Activated T-cell treated with anti-CD3 and anti-CD28 coated beads, Interleukin-2, amount 50 U/mL, for 24 hours (primary cell): Measurements from ENCODE around the gene CFAP410.
A peak's percentile ranks its signal among the peaks of the same experiment; 100 is the strongest.
"Not testable (repeated sequence)": the region's sequence is repeated elsewhere in the genome, so short reads cannot be mapped to it uniquely, and the experiment has no call there.

Experiments
- DNase-seq: peaks from one replicate; pipeline ENCODE4 v3.0.0-alpha.2; 2020
- H3K27ac Mint-ChIP-seq: 2 replicates; pipeline ENCODE4 v1.8.0; 2020; ENCODE audit warnings: mild to moderate bottlenecking, mixed read lengths
- H3K27me3 Mint-ChIP-seq: 2 replicates; pipeline ENCODE4 v1.8.0; 2020; ENCODE audit warnings: mixed read lengths
- H3K36me3 Mint-ChIP-seq: 2 replicates; pipeline ENCODE4 v1.8.0; 2020; ENCODE audit warnings: low read depth, mixed read lengths
- H3K4me1 Mint-ChIP-seq: 2 replicates; pipeline ENCODE4 v1.8.0; 2020; ENCODE audit warnings: low read depth, mixed read lengths
- H3K4me3 Mint-ChIP-seq: 2 replicates; pipeline ENCODE4 v1.8.0; 2020; ENCODE audit warnings: mild to moderate bottlenecking, moderate library complexity, mixed read lengths
- H3K9me3 Mint-ChIP-seq: 2 replicates; pipeline ENCODE4 v1.8.0; 2020; ENCODE audit warnings: mixed read lengths

CFAP410 gene

GRCh38 chr21:44349416-44349846 is 10.2 kb upstream of the CFAP410 start:
- H3K4me3 Mint-ChIP-seq = no peak overlapping the region
- H3K27ac Mint-ChIP-seq = no peak overlapping the region
- no peak for DNase-seq
- no peaks in the 10 kb centered on the region for H3K9me3 Mint-ChIP-seq
- H3K4me1 Mint-ChIP-seq = peaks cover 31% of the 10 kb centered on the region
- peaks cover 15% of the 10 kb centered on the region for H3K27me3 Mint-ChIP-seq
- H3K36me3 Mint-ChIP-seq = peaks cover 11% of the 10 kb centered on the region

DNA sequence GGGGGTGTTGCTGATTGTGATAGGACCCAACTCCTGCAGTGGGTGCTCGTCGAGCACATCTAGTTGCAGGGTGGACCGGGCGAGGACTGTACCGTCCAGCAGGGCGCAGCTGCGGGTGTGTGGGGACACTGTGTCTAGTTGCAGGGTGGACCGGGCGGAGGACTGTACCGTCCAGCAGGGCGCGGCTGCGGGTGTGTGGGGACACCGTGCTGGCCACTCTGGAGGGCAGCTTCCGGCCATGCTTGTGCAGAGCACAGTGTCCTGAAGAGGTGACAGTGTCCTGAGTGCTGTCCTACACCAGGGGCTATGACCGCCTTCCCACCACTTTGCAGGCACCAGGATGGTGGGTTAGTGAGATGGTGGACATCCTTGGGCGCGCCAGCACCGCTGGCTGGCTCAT is 9.7 kb upstream of the CFAP410 start:
- DNase-seq = no peak
- Mint-ChIP-seq H3K27ac (no peak overlapping the region), H3K36me3 (peaks cover 6% of the 10 kb centered on the region), H3K9me3 (no peaks in the 10 kb centered on the region), H3K4me3 (no peak overlapping the region), H3K27me3 (peaks cover 15% of the 10 kb centered on the region), H3K4me1 (peaks cover 25% of the 10 kb centered on the region)

DNA sequence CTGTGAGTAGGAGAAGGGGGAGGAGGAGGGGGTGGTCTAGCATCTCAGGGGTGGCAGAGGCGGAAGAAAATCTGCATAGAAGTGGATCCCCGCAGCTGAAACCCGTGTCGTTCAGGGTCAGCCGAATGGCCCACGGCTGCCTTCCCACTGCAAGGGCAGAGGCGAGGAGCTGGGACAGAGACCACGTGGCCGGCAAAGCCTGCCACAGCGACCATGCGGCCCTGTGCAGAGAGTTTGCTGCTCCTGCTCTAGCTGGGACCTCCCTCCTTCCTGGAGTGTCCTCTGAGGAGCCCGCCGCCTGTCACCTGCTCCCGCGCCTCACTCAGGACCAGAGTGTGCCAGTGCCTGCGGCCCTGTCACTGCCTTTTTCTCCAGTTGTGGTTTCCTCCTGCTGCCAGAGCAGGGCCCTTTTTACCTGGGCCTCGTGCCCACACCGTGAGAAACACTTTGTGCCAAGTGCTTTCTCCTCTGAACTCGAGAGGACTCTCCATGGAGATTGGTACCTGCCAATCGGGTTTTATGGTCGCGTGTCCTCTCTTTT is 8.8 kb upstream of the CFAP410 start:
- H3K36me3 Mint-ChIP-seq = no peaks in the 10 kb centered on the region
- H3K9me3 Mint-ChIP-seq = no peaks in the 10 kb centered on the region
- no peak for DNase-seq
- peaks cover 15% of the 10 kb centered on the region for H3K27me3 Mint-ChIP-seq
- H3K4me1 Mint-ChIP-seq = peaks cover 17% of the 10 kb centered on the region
- no peak overlapping the region for H3K27ac Mint-ChIP-seq
- H3K4me3 Mint-ChIP-seq = no peak overlapping the region

- H3K27me3 Mint-ChIP-seq = peaks cover 7% of the 10 kb centered on the region
- H3K9me3 Mint-ChIP-seq = no peaks in the 10 kb centered on the region
- no peak for DNase-seq
- no peak overlapping the region for H3K27ac Mint-ChIP-seq
- peaks cover 6% of the 10 kb centered on the region for H3K4me1 Mint-ChIP-seq
- H3K4me3 Mint-ChIP-seq = no peak overlapping the region
- H3K36me3 Mint-ChIP-seq = no peaks in the 10 kb centered on the region
These were observed 6.3 kb upstream of the CFAP410 start for GRCh38 chr21:44345495-44345894.

DNA sequence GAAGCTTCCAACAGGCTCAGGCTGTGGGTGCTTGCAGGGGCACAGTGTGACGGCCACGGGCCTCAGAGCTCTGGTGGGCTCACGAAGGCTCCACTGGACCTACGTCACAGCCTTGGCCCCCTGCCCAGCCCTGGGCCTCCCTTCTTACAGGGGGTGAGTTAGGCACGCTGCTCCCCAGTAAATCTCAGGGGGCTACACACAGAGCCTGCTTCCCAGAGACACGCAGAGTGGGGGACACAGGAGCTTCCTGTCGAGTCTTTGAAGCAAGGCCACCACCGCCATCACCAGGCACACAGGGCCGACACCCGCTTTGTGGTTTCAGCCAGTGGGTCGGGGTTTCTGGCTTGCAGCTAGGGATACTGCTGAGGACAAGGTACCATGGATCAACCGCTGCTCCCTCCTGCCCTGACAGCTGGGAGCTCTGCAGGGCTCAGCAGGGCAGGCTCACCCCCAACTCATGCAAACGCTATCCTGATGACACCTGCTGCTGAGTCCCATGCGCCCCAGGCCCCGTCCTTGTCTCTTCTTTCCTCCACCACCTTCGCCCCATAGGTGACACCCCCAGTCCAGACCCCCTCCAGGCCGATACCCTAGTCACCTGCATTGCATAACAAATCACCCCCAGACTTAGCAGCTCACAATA is 5.5 kb upstream of the CFAP410 start:
- Mint-ChIP-seq H3K27ac (no peak overlapping the region), H3K27me3 (peaks cover 7% of the 10 kb centered on the region), H3K4me3 (no peak overlapping the region), H3K4me1 (peaks cover 14% of the 10 kb centered on the region), H3K36me3 (peaks cover 1% of the 10 kb centered on the region), H3K9me3 (no peaks in the 10 kb centered on the region)
- no peak for DNase-seq

GRCh38 chr21:44342981-44343380 is 3.8 kb upstream of the CFAP410 start:
- H3K27me3 Mint-ChIP-seq, H3K36me3 Mint-ChIP-seq, DNase-seq, H3K27ac Mint-ChIP-seq, H3K9me3 Mint-ChIP-seq, H3K4me3 Mint-ChIP-seq: not testable (repeated sequence)
- H3K4me1 Mint-ChIP-seq = peaks cover 20% of the 10 kb centered on the region

DNA sequence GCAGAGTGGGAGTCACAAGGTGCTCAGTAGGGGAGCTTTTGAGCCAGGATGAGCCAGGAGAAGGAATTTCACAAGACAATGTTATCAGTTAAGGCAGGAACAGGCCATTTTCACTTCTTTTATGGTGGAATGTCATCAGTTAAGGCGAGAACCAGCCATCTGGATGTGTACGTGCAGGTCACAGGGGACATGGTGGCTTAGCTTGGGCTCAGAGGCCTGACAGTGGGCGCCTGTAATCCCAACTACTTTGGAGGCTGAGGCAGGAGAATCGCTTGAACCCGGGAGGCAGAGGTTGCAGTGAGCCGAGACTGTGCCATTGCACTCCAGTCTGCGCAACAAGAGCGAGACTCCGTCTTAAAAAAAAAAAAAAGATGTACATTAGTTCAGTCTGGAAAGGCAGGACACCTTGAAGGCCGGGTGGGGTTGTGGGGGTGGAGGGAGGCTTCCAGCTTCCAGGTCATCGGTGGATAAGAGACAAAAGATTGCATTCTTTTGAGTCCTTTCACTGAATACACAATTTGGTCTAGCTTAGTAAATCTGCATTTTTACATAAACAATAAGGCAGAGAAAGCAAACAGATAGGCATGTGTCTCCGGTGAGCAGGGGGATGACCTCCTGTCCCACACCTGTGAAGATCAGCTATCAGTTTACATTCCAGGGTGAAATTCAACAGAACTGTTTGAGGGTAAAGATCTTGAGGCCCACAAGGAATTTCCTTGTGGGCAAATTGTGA is 2.7 kb upstream of the CFAP410 start:
- peaks cover 26% of the 10 kb centered on the region for H3K4me1 Mint-ChIP-seq
- H3K4me3 Mint-ChIP-seq, H3K27me3 Mint-ChIP-seq, H3K27ac Mint-ChIP-seq, DNase-seq, H3K9me3 Mint-ChIP-seq: not testable (repeated sequence)
- H3K36me3 Mint-ChIP-seq = peaks cover 12% of the 10 kb centered on the region

GRCh38 chr21:44337941-44338895 is 972 bp downstream of the CFAP410 start:
- no peaks in the 10 kb centered on the region for H3K27me3 Mint-ChIP-seq
- H3K27ac Mint-ChIP-seq = peak overlapping the region; percentile 79
- peaks cover 27% of the 10 kb centered on the region for H3K36me3 Mint-ChIP-seq

DNA sequence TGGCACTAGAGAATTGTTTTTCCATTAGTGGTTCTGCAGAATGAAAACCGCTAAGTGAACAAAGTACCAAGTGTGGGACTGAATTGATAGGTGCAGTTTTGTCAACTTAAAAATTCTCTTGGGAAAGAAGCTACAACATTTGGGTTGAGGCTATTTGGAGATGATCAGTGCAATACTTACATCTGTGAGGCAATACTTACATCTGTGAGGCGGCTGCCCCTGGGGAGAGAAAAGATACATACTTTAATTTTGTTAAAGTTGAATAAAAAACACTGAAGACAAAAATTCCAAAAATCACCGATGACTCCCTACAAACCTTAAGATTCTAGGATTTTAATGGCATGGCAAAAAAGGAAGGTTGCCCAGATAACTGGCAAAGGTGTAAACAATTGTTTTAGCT is 1.7 kb downstream of the CFAP410 start:
- Mint-ChIP-seq H3K27ac (peak overlapping the region; percentile 79), H3K9me3 (no peaks in the 10 kb centered on the region), H3K4me3 (no peak overlapping the region), H3K4me1 (peaks cover 26% of the 10 kb centered on the region), H3K27me3 (no peaks in the 10 kb centered on the region), H3K36me3 (peaks cover 30% of the 10 kb centered on the region)
- no peak for DNase-seq

More at GRCh38 chr21:44337941-44338895, 972 bp downstream of the CFAP410 start:
- Mint-ChIP-seq H3K4me1 (peaks cover 26% of the 10 kb centered on the region), H3K9me3 (no peaks in the 10 kb centered on the region), H3K4me3 (peak overlapping the region; percentile 58)
- DNase-seq = peak; percentile 67

- H3K4me1 Mint-ChIP-seq = peaks cover 20% of the 10 kb centered on the region
- peaks cover 39% of the 10 kb centered on the region for H3K36me3 Mint-ChIP-seq
- no peaks in the 10 kb centered on the region for H3K27me3 Mint-ChIP-seq
These were observed 3.7 kb downstream of the CFAP410 start for GRCh38 chr21:44335266-44336059.

DNA sequence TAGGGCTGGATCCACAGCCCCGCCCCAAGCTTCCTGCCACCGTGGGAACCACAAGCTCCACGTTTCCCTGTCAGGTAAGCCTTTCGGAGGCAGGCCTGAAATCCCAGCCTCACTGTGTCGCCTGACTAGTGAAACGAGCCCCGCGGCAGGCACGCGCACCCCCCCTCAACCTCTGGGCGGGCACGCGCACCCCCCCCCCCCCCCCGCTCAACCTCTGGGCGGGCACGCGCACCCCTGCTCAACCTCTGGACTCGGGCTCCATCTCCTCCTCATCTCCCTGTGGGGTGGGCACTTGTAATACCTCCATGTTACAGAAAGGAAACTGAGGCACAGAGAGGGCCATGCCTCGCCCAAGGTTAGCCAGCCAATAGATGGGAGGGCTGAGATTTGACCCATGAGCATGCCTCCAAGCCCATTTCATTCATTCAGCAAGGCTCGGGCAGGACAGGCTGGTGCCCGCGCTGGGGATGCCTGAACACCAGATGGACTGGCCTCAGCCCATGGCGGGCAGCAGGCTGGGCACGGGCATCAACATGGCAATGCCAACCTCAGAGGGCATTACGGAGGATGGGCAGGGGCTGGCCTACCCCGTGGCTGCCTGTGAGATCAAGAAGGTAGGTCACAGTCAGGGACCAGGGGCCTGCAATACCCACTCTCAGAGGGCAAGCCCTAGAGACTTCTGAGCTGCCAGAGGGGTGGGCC is 4.7 kb downstream of the CFAP410 start:
- Mint-ChIP-seq H3K27ac (no peak overlapping the region), H3K9me3 (no peaks in the 10 kb centered on the region)

More at GRCh38 chr21:44335266-44336059, 3.7 kb downstream of the CFAP410 start:
- H3K27ac Mint-ChIP-seq = no peak overlapping the region
- no peaks in the 10 kb centered on the region for H3K9me3 Mint-ChIP-seq
- H3K4me3 Mint-ChIP-seq = no peak overlapping the region
- no peak for DNase-seq

GRCh38 chr21:44333509-44334328 is 5.5 kb downstream of the CFAP410 start:
- Mint-ChIP-seq H3K4me1 (peaks cover 8% of the 10 kb centered on the region), H3K36me3 (peaks cover 43% of the 10 kb centered on the region), H3K27me3 (no peaks in the 10 kb centered on the region), H3K9me3 (no peaks in the 10 kb centered on the region), H3K4me3 (no peak overlapping the region), H3K27ac (no peak overlapping the region)
- no peak for DNase-seq

More for the DNA sequence above, 4.7 kb downstream of the CFAP410 start:
- Mint-ChIP-seq H3K27me3 (no peaks in the 10 kb centered on the region), H3K36me3 (peaks cover 39% of the 10 kb centered on the region), H3K4me1 (peaks cover 10% of the 10 kb centered on the region), H3K4me3 (no peak overlapping the region)
- no peak for DNase-seq
